ENCODE data around the gene HOOK1. TPM values are rescaled to one million over a fixed set of nuclear protein-coding genes. Genes with fewer than 3 reads are reported as not detected.
"Not testable (repeated sequence)": the region's sequence is repeated elsewhere in the genome, so short reads cannot be mapped to it uniquely, and the experiment has no call there.

The HOOK1 gene
- total RNA-seq, 2 experiments from 2014 or later = 8.6 to 11.1 TPM

- no peak overlapping the region for H3K4me3 Mint-ChIP-seq
- no peaks in the 10 kb centered on the region for H3K9me3 Mint-ChIP-seq
- DNase-seq (no peak), ATAC-seq (ENCODE audit: low read depth) (no peak)
- H3K4me1 Mint-ChIP-seq = no peaks in the 10 kb centered on the region
- H3K27ac Mint-ChIP-seq = no peak overlapping the region
- POLR2A ChIA-PET = no interaction called here
- no peaks in the 10 kb centered on the region for H3K36me3 Mint-ChIP-seq
- H3K27me3 Mint-ChIP-seq = peaks cover 20% of the 10 kb centered on the region
Measured at GRCh38 chr1:59803458-59804038, 11.2 kb upstream of the HOOK1 start.

GRCh38 chr1:59804301-59804700 lies 10.4 kb upstream of the HOOK1 start:
- H3K27me3 Mint-ChIP-seq = peaks cover 25% of the 10 kb centered on the region
- ATAC-seq (ENCODE audit: low read depth) = no peak
- POLR2A ChIA-PET = no interaction called here
- no peaks in the 10 kb centered on the region for H3K4me1 Mint-ChIP-seq
- DNase-seq = no peak
- no peaks in the 10 kb centered on the region for H3K9me3 Mint-ChIP-seq
- no peaks in the 10 kb centered on the region for H3K36me3 Mint-ChIP-seq
- H3K27ac Mint-ChIP-seq = no peak overlapping the region
- H3K4me3 Mint-ChIP-seq = no peak overlapping the region

- Mint-ChIP-seq H3K4me3 (no peak overlapping the region), H3K27me3 (peaks cover 29% of the 10 kb centered on the region), H3K9me3 (no peaks in the 10 kb centered on the region), H3K36me3 (no peaks in the 10 kb centered on the region), H3K4me1 (no peaks in the 10 kb centered on the region), H3K27ac (no peak overlapping the region)
- DNase-seq (no peak), ATAC-seq (ENCODE audit: low read depth) (no peak)
- POLR2A ChIA-PET = no interaction called here
Measured at GRCh38 chr1:59805554-59805953, 9.2 kb upstream of the HOOK1 start.

GRCh38 chr1:59814180-59814900 lies 409 bp upstream of the HOOK1 start:
- peak overlapping the region; percentile 89 for H3K27ac Mint-ChIP-seq
- H3K27me3 Mint-ChIP-seq = peaks cover 18% of the 10 kb centered on the region
- no peak overlapping the region for H3K4me3 Mint-ChIP-seq

GRCh38 chr1:59815892-59816291 lies 1.1 kb downstream of the HOOK1 start:
- peaks cover 2% of the 10 kb centered on the region for H3K36me3 Mint-ChIP-seq
- no peaks in the 10 kb centered on the region for H3K9me3 Mint-ChIP-seq
- no peak overlapping the region for H3K4me3 Mint-ChIP-seq
- H3K27me3 Mint-ChIP-seq = peaks cover 8% of the 10 kb centered on the region
- DNase-seq (no peak), ATAC-seq (ENCODE audit: low read depth) (no peak)
- POLR2A ChIA-PET = interaction anchor here (1.4 kb wide), 1 partner anchor 1032 kb away, joined by 4 read pairs; the partner anchor contains the start of gene JUN
- no peak overlapping the region for H3K27ac Mint-ChIP-seq
- H3K4me1 Mint-ChIP-seq = peaks cover 8% of the 10 kb centered on the region

More at GRCh38 chr1:59814180-59814900, 409 bp upstream of the HOOK1 start:
- H3K4me1 Mint-ChIP-seq = peaks cover 5% of the 10 kb centered on the region
- peak; percentile 83 for DNase-seq
- peak; percentile 98 for ATAC-seq (ENCODE audit: low read depth)
- H3K9me3 Mint-ChIP-seq = no peaks in the 10 kb centered on the region
- POLR2A ChIA-PET = interaction anchor here (1.4 kb wide), 1 partner anchor 1031 kb away, joined by 4 read pairs; the partner anchor contains the start of gene JUN
- H3K36me3 Mint-ChIP-seq = no peaks in the 10 kb centered on the region

- peaks cover 8% of the 10 kb centered on the region for H3K27me3 Mint-ChIP-seq
- no peak overlapping the region for H3K27ac Mint-ChIP-seq
- no peaks in the 10 kb centered on the region for H3K9me3 Mint-ChIP-seq
- ATAC-seq (ENCODE audit: low read depth) = no peak
- POLR2A ChIA-PET = no interaction called here
- peaks cover 2% of the 10 kb centered on the region for H3K36me3 Mint-ChIP-seq
- peaks cover 8% of the 10 kb centered on the region for H3K4me1 Mint-ChIP-seq
- H3K4me3 Mint-ChIP-seq = no peak overlapping the region
- no peak for DNase-seq
Measured at GRCh38 chr1:59816318-59816878, 1.6 kb downstream of the HOOK1 start.

GRCh38 chr1:59819566-59820438 lies 5.1 kb downstream of the HOOK1 start:
- no peaks in the 10 kb centered on the region for H3K27me3 Mint-ChIP-seq
- H3K9me3 Mint-ChIP-seq = no peaks in the 10 kb centered on the region
- no peak for DNase-seq
- POLR2A ChIA-PET = no interaction called here
- H3K4me3 Mint-ChIP-seq = no peak overlapping the region
- H3K27ac Mint-ChIP-seq = no peak overlapping the region
- H3K4me1 Mint-ChIP-seq = peaks cover 5% of the 10 kb centered on the region
- peaks cover 2% of the 10 kb centered on the region for H3K36me3 Mint-ChIP-seq
- ATAC-seq (ENCODE audit: low read depth) = no peak

- Mint-ChIP-seq H3K36me3 (peaks cover 4% of the 10 kb centered on the region), H3K27me3 (no peaks in the 10 kb centered on the region), H3K27ac (no peak overlapping the region), H3K4me1 (no peaks in the 10 kb centered on the region), H3K4me3 (no peak overlapping the region), H3K9me3 (peaks cover 1% of the 10 kb centered on the region)
- POLR2A ChIA-PET = no interaction called here
- no peak for ATAC-seq (ENCODE audit: low read depth)
- DNase-seq = no peak
Measured at GRCh38 chr1:59827055-59827643, 12.4 kb downstream of the HOOK1 start.

GRCh38 chr1:59828160-59828559 lies 13.4 kb downstream of the HOOK1 start:
- DNase-seq = no peak
- peaks cover 1% of the 10 kb centered on the region for H3K9me3 Mint-ChIP-seq
- POLR2A ChIA-PET = no interaction called here
- ATAC-seq (ENCODE audit: low read depth) = no peak
- H3K27ac Mint-ChIP-seq = no peak overlapping the region
- H3K36me3 Mint-ChIP-seq = peaks cover 4% of the 10 kb centered on the region
- no peak overlapping the region for H3K4me3 Mint-ChIP-seq
- no peaks in the 10 kb centered on the region for H3K27me3 Mint-ChIP-seq
- no peaks in the 10 kb centered on the region for H3K4me1 Mint-ChIP-seq

GRCh38 chr1:59831529-59831928 lies 16.8 kb downstream of the HOOK1 start:
- Mint-ChIP-seq H3K4me1 (no peaks in the 10 kb centered on the region), H3K27me3 (no peaks in the 10 kb centered on the region), H3K36me3 (peaks cover 4% of the 10 kb centered on the region), H3K27ac (no peak overlapping the region), H3K4me3 (no peak overlapping the region), H3K9me3 (no peaks in the 10 kb centered on the region)
- no peak for DNase-seq
- ATAC-seq (ENCODE audit: low read depth) = no peak
- POLR2A ChIA-PET = no interaction called here

GRCh38 chr1:59833022-59833421 lies 18.3 kb downstream of the HOOK1 start:
- POLR2A ChIA-PET = no interaction called here
- H3K4me3 Mint-ChIP-seq = no peak overlapping the region
- ATAC-seq (ENCODE audit: low read depth) = no peak
- H3K27ac Mint-ChIP-seq = no peak overlapping the region
- H3K36me3 Mint-ChIP-seq = peaks cover 4% of the 10 kb centered on the region
- H3K9me3 Mint-ChIP-seq = no peaks in the 10 kb centered on the region
- DNase-seq = no peak
- no peaks in the 10 kb centered on the region for H3K4me1 Mint-ChIP-seq
- no peaks in the 10 kb centered on the region for H3K27me3 Mint-ChIP-seq

- ATAC-seq (ENCODE audit: low read depth) (no peak), DNase-seq (no peak)
- Mint-ChIP-seq H3K4me3 (no peak overlapping the region), H3K36me3 (peaks cover 10% of the 10 kb centered on the region), H3K4me1 (no peaks in the 10 kb centered on the region), H3K9me3 (peaks cover 3% of the 10 kb centered on the region), H3K27me3 (no peaks in the 10 kb centered on the region), H3K27ac (no peak overlapping the region)
- POLR2A ChIA-PET = no interaction called here
Measured at GRCh38 chr1:59833991-59834390, 19.2 kb downstream of the HOOK1 start.

- H3K36me3 Mint-ChIP-seq; H3K27ac Mint-ChIP-seq; DNase-seq; H3K9me3 Mint-ChIP-seq; H3K27me3 Mint-ChIP-seq; H3K4me1 Mint-ChIP-seq; ATAC-seq (ENCODE audit: low read depth); H3K4me3 Mint-ChIP-seq; POLR2A ChIA-PET: not testable (repeated sequence)
Measured at GRCh38 chr1:59837857-59838256, 23.1 kb downstream of the HOOK1 start.
